C4-2B (cell line): ENCODE data around the gene GDNF.

Experiments used
- H3K27ac ChIP-seq: fragments of 450-650 bp; 2 replicates; pipeline ENCODE4 v1.5.1; 2017
- ZFX ChIP-seq: fragments of 450-650 bp; IDR thresholded peaks from 2 replicates; pipeline ENCODE4 v1.6.1; 2017
- TF ChIP-seq, protein P1 (sequence below): fragments of 450-650 bp; conservative IDR thresholded peaks from 2 replicates; pipeline ENCODE4 v1.5.1; 2017; ENCODE audit warnings: mild to moderate bottlenecking

The GDNF gene

DNA sequence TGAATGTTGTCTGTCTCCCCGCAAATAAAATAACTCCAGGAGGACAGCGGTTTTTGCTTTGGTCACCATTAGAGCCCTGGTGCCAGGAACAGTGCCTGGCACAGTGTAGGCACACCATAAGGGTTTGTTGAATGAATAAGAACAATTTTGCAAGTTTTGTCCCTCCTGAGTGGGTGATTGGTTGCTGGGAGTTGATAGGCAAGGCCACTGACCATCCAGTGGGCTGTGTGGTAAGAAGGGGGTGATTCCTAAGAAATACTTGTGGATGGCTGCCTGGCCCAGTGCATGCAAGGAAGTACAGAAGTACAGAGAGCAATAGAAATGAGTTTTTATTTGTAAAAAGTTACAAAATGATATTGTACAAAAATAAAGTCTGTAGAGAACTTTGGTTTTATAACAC, 27.5 kb downstream of the GDNF start:
- TF ChIP-seq, protein P1, sequence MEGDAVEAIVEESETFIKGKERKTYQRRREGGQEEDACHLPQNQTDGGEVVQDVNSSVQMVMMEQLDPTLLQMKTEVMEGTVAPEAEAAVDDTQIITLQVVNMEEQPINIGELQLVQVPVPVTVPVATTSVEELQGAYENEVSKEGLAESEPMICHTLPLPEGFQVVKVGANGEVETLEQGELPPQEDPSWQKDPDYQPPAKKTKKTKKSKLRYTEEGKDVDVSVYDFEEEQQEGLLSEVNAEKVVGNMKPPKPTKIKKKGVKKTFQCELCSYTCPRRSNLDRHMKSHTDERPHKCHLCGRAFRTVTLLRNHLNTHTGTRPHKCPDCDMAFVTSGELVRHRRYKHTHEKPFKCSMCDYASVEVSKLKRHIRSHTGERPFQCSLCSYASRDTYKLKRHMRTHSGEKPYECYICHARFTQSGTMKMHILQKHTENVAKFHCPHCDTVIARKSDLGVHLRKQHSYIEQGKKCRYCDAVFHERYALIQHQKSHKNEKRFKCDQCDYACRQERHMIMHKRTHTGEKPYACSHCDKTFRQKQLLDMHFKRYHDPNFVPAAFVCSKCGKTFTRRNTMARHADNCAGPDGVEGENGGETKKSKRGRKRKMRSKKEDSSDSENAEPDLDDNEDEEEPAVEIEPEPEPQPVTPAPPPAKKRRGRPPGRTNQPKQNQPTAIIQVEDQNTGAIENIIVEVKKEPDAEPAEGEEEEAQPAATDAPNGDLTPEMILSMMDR, result no peak
- TF ChIP-seq ZFX, result no peak
- H3K27ac ChIP-seq, result no peak overlapping the region

DNA sequence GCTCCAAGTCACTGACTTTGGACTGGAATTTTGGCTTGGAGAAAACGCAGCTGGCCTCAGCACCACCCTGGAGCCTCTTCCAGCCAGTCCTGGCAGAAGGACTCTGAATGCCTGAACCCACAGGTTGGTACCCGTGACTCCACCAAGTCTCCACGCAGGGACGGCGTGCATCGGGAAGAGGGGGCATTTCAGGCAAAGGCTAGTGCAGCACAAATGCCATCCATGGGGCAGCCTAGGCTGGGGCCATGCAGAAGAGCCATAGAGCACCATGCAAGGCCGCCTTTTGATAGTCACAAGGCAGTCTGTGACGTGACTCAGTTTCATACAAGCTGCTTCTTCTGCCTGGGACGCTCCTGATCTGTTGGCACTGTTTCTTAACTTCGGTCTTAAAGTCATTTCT, 28.0 kb downstream of the GDNF start:
- TF ChIP-seq, protein P1, result no peak
- TF ChIP-seq ZFX, result no peak
- H3K27ac ChIP-seq, result no peak overlapping the region

DNA sequence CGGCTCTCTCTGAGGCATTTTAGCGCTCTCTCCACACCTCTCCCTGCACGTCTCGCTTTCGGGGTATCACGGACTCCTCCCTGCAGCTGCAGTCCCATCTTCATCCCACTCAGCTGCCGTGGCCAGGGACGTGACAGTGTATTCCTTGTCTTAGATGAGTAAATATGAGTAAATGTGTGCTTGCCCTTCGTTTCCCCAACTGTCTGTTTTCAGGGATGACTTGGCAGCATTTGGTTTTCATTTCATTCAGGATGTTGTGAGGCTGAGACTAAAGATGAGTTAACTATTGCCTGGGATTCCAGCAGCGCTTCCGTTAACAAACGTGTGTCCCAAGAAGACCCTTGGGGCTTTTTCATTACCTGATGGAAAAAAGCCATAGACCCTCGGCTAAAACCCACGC, 29.5 kb downstream of the GDNF start:
- TF ChIP-seq, protein P1, result no peak
- TF ChIP-seq ZFX, result no peak
- no peak overlapping the region for H3K27ac ChIP-seq

DNA sequence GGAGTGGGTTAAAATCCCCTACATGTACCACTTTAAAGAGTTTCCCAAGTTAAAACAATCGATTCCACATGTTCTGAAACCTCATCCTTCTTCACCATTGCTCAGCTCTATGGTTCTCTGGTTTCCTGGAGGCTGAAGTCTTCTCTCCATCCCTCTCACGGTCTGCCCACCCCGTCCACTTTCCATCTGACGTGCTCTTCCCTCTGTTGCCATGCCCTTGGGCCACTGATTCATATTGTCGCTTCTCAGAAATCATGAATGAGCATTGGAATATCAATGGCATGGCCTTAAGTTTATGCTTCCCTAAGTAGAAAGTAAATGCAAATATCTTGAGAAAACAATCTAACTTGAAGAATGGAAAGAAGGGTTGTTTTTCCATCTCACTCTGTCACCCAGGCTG, 30.9 kb downstream of the GDNF start:
- TF ChIP-seq, protein P1, result no peak
- TF ChIP-seq ZFX, result no peak
- no peak overlapping the region for H3K27ac ChIP-seq

DNA sequence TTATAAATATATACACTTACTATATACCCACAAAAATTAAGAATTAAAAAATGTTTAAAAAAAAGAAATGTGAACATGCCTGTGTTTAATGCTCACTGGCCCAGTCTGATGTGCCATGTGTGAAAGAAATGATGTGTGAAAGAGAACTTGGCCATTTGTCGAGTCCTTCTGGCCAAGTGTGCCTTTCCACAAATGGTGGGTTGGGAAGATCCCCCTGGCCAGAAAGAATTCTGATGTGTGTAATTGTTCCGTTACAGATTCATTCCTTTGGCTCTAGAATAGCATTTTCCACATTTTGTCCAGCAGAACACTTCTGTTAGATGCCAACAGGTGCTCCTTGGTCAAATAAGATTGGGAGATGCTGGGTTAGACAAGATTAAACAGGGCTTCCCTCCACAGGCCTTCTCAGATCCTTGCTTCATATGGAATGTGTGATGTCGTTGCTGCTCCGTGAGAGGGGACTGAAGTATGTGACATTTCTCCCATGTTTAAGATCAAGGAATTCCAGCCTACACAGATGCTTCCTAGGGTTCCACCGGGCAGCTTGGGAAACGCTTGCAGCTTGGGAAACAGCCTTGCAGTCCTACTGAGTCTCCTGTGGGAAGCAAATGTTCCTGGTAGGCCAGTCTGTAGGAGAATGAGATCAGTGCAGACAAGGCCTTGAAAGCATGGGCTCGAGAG, 32.1 kb downstream of the GDNF start:
- TF ChIP-seq, protein P1, result no peak
- TF ChIP-seq ZFX, result no peak
- no peak overlapping the region for H3K27ac ChIP-seq

DNA sequence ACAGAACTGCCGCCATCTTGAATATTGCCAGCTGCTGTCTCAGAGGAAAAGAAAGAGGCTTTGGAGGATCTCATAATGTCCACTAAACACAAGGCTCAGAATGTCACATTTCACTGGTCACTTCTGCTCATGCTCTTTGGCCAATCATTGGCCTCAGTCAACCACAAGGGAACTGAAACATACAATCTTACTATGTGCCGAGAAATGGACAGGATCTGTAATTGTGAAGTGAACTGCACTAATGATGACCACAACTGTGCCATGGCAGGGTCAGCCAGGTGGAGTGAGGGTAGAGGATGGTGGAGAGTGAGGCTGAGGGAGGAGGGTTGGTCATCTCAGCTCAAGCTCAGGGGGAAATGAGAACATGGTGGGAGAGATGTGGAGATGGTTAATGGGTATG, 32.8 kb downstream of the GDNF start:
- H3K27ac ChIP-seq, result no peak overlapping the region
- TF ChIP-seq, protein P1, result no peak
- no peak for TF ChIP-seq ZFX

DNA sequence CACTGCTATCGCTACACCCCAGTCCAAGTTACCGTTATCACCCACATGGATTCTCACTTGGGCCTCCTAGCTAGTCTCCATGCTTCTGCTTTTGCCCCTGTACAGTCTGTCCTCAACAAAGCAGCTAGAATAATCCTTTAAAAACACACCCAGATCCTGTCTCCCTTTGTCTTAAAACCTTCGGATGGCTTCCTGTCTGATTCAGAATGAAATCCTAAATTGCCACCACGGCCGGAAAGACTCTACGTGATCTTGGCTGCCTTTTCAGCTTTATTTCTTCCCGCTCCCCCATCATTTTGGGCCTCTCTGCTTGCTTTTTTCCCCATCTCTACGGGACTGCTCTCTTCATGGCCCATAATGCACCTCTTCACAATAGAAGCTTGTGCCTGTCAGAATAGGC, 33.4 kb downstream of the GDNF start:
- TF ChIP-seq, protein P1, result no peak
- no peak for TF ChIP-seq ZFX

More for the DNA sequence above, 33.4 kb downstream of the GDNF start:
- H3K27ac ChIP-seq, result no peak overlapping the region
